OCI-LY3 (cell line): ENCODE data around the gene PTGR3.

Source experiments
- EZH2phosphoT487 ChIP-seq: fragments of 200-600 bp; shearing (Covaris generic); IDR thresholded peaks from 2 replicates; pipeline ENCODE4 v1.6.1; 2018; ENCODE audit warnings: antibody characterized with exemption, mixed run types, low read depth
- TF ChIP-seq, protein P1 (sequence below): fragments of 200-600, 300-600 bp; sonication (generic); IDR thresholded peaks from 2 replicates; pipeline ENCODE4 v1.5.1; 2014; ENCODE audit warnings: antibody characterized with exemption, low read length, low read depth

- TF ChIP-seq, protein P1, sequence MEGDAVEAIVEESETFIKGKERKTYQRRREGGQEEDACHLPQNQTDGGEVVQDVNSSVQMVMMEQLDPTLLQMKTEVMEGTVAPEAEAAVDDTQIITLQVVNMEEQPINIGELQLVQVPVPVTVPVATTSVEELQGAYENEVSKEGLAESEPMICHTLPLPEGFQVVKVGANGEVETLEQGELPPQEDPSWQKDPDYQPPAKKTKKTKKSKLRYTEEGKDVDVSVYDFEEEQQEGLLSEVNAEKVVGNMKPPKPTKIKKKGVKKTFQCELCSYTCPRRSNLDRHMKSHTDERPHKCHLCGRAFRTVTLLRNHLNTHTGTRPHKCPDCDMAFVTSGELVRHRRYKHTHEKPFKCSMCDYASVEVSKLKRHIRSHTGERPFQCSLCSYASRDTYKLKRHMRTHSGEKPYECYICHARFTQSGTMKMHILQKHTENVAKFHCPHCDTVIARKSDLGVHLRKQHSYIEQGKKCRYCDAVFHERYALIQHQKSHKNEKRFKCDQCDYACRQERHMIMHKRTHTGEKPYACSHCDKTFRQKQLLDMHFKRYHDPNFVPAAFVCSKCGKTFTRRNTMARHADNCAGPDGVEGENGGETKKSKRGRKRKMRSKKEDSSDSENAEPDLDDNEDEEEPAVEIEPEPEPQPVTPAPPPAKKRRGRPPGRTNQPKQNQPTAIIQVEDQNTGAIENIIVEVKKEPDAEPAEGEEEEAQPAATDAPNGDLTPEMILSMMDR: no peak
- no peak for TF ChIP-seq EZH2phosphoT487
Observed at GRCh38 chr18:75219745-75220375, 10.9 kb upstream of the PTGR3 start.
